ENCODE data around the gene CASTOR1.

Gene CASTOR1

GRCh38 chr22:30297991-30298701 lies 8.8 kb upstream of the CASTOR1 start:
- DNase-seq: peak; percentile 43

GRCh38 chr22:30297276-30297990 lies 8.1 kb upstream of the CASTOR1 start:
- DNase-seq: peak; percentile 43

- peak; percentile 29 for DNase-seq
These were observed 7.5 kb upstream of the CASTOR1 start for GRCh38 chr22:30296833-30297232.

GRCh38 chr22:30296324-30296723 lies 7.0 kb upstream of the CASTOR1 start:
- no peak for DNase-seq

- DNase-seq: no peak
These were observed 6.3 kb upstream of the CASTOR1 start for GRCh38 chr22:30295576-30295975.

GRCh38 chr22:30294830-30295229 lies 5.5 kb upstream of the CASTOR1 start:
- no peak for DNase-seq

GRCh38 chr22:30294066-30294465 lies 4.8 kb upstream of the CASTOR1 start:
- DNase-seq: peak; percentile 46

GRCh38 chr22:30293026-30293425 lies 3.7 kb upstream of the CASTOR1 start:
- DNase-seq: no peak

GRCh38 chr22:30292069-30292970 lies 3.0 kb upstream of the CASTOR1 start:
- DNase-seq: no peak

GRCh38 chr22:30291058-30291892 lies 2.0 kb upstream of the CASTOR1 start:
- DNase-seq: peak; percentile 22

- DNase-seq: no peak
These were observed 1.2 kb upstream of the CASTOR1 start for GRCh38 chr22:30290342-30291057.

- no peak for DNase-seq
These were observed 642 bp upstream of the CASTOR1 start for GRCh38 chr22:30289980-30290313.

- no peak for DNase-seq
These were observed 725 bp downstream of the CASTOR1 start for GRCh38 chr22:30288419-30289140.

GRCh38 chr22:30287648-30288418 lies 1.5 kb downstream of the CASTOR1 start:
- peak; percentile 48 for DNase-seq

- DNase-seq: peak; percentile 28
These were observed 2.3 kb downstream of the CASTOR1 start for GRCh38 chr22:30286813-30287647.

GRCh38 chr22:30286331-30286730 lies 3.0 kb downstream of the CASTOR1 start:
- no peak for DNase-seq

- no peak for DNase-seq
These were observed 3.5 kb downstream of the CASTOR1 start for GRCh38 chr22:30285846-30286200.

GRCh38 chr22:30285176-30285845 lies 4.0 kb downstream of the CASTOR1 start:
- DNase-seq: no peak

- DNase-seq: no peak
These were observed 4.6 kb downstream of the CASTOR1 start for GRCh38 chr22:30284666-30285065.

Measured in NCI-H146 (cell line).